Thyroid gland (tissue), 4 donors: ENCODE results near the gene DDC. TPM values are rescaled to one million over a fixed set of nuclear protein-coding genes. Genes with fewer than 3 reads are reported as not detected.

Experiments used
- DNase-seq, 2 donors: peaks; one replicate each; pipeline ENCODE4 v3.0.0-alpha.2; 2019
- H3K27ac ChIP-seq, 3 donors: fragments of 200-600 bp; sonication (generic); 1 replicate in 2 of 3; 2 replicates in 1 of 3; pipeline ENCODE4 v1.5.1; 2016 to 2019; ENCODE audit warnings: mild to moderate bottlenecking in 1 of 3, moderate library complexity in 1 of 3
- H3K27me3 ChIP-seq: fragments of 200-600 bp; sonication (generic); one replicate; pipeline ENCODE4 v1.5.1; 2019
- H3K36me3 ChIP-seq, 2 donors: fragments of 200-600 bp; sonication (generic); one replicate each; pipeline ENCODE4 v1.5.1; 2016 to 2019
- H3K4me1 ChIP-seq, 2 donors: fragments of 200-600 bp; sonication (generic); one replicate each; pipeline ENCODE4 v1.5.1; 2017 to 2019
- H3K4me3 ChIP-seq, 3 donors: fragments of 200-600 bp; sonication (generic); replicated peaks in 1 of 3; 1 replicate in 2 of 3; 2 replicates in 1 of 3; pipeline ENCODE4 v1.5.1; 2016; ENCODE audit warnings: mild to moderate bottlenecking in 1 of 3
- H3K9me3 ChIP-seq: fragments of 200-600 bp; sonication (generic); one replicate; pipeline ENCODE4 v1.5.1; 2017
- POLR2A ChIP-seq, 2 donors: fragments of 450-650 bp; IDR thresholded peaks; one replicate each; pipeline ENCODE4 v1.6.1; 2017; ENCODE audit warnings: antibody characterized with exemption in 2 of 2, mild to moderate bottlenecking in 2 of 2, moderate library complexity in 1 of 2
- WGBS, 2 donors: methylation state at CpG; one replicate each; pipeline ENCODE4 v1.1.5; 2017; 5-methylcytosine and 5-hydroxymethylcytosine counted together
- intact Hi-C: fragments of 100-400 bp; cut with DNase I; formaldehyde crosslinking; loops from one replicate; pipeline ENCODE4 v1.15.1; 2023
- total RNA-seq, 4 donors: library from RNA; depleted of rRNA; stranded (reverse); fragments of >200 nt; gene quantifications; one replicate each; pipeline ENCODE4 v1.2.3, GENCODE V29; 2016
- TF ChIP-seq, protein P1 (sequence below), 6 experiments: fragments of 200-600 bp in 3 of 6; fragments of 450-650 bp in 3 of 6; sonication (generic) in 3 of 6; IDR thresholded peaks; one replicate each; pipeline ENCODE4 v1.5.1; 2016 to 2019; ENCODE audit warnings: antibody characterized with exemption in 6 of 6, mild to moderate bottlenecking in 2 of 6, inconsistent platforms in 1 of 6, moderate library complexity in 1 of 6

DDC gene
- total RNA-seq, 4 donors from 2014 or later: 2.7 TPM; not detected in 3

DNA sequence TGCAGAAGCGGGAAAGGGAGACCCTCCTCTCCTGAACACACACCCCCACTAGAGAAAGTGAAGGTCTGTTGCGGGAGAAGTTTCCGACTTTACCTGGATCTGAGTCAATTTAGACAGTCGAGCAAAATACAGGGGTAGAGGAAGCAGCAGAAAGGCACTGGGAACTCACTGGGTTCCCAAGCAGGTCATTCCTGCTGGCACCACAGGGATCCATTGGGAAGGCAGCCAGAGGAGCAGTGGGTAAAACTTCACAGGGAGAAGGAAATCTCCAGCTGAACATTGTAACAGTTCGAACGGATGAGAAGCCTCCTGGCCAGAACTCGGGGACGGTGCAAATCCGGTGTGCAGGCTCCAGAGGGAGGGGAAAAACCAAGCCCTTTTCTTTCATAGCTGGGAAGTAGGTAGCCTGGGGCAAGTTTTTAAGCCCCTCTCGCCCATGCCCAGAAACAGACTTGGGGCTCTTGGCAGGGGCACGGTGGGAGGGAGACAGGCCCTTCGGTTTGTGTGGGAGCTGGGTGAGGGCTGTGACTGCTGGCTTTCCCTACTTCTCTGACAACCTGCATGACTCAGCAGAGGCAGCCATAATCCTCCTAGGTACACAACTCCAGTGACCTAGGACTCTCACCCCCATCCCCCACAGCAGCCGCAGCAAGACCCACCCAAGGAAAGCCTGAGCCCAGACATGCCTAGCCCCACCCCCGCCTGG is 51.9 kb downstream of the DDC start:
- H3K4me1 ChIP-seq: no peaks in the 10 kb centered on the region
- H3K36me3 ChIP-seq: no peaks in the 10 kb centered on the region
- TF ChIP-seq POLR2A (IDR thresholded peaks at IDR 0.05): no peak
- TF ChIP-seq, protein P1, sequence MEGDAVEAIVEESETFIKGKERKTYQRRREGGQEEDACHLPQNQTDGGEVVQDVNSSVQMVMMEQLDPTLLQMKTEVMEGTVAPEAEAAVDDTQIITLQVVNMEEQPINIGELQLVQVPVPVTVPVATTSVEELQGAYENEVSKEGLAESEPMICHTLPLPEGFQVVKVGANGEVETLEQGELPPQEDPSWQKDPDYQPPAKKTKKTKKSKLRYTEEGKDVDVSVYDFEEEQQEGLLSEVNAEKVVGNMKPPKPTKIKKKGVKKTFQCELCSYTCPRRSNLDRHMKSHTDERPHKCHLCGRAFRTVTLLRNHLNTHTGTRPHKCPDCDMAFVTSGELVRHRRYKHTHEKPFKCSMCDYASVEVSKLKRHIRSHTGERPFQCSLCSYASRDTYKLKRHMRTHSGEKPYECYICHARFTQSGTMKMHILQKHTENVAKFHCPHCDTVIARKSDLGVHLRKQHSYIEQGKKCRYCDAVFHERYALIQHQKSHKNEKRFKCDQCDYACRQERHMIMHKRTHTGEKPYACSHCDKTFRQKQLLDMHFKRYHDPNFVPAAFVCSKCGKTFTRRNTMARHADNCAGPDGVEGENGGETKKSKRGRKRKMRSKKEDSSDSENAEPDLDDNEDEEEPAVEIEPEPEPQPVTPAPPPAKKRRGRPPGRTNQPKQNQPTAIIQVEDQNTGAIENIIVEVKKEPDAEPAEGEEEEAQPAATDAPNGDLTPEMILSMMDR (IDR thresholded peaks at IDR 0.05): no peak
- no peaks in the 10 kb centered on the region for H3K9me3 ChIP-seq
- no peaks in the 10 kb centered on the region for H3K27me3 ChIP-seq
- intact Hi-C loops: no loop called here
- DNase-seq: no peak
- no peak overlapping the region for H3K27ac ChIP-seq
- 79 to 87% methylated on average over 13 of the region's 14 CpGs for WGBS, 2 donors
- H3K4me3 ChIP-seq: no peak overlapping the region

DNA sequence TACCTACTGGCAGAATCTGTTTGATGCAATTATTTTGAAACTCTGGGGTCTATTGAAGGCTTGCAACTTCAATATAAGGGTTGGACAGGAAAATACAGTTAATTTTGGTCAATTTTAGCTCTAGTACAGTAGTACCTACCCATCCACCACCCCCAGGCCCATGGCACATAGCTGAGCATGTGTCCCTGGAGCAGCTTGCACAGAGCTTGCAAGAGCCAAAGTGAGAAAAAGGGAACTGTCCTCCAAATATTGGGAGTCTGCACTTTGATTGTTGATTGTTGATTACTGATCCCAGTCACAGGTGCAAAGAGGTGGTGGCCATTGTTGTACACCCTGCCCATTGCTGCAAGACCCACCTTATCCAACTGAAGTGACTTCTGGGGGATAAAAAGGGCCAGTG is 52.8 kb downstream of the DDC start:
- H3K27me3 ChIP-seq: no peaks in the 10 kb centered on the region
- DNase-seq: no peak
- no peak overlapping the region for H3K27ac ChIP-seq
- no peak overlapping the region for H3K4me3 ChIP-seq
- no peaks in the 10 kb centered on the region for H3K9me3 ChIP-seq
- intact Hi-C loops: no loop called here
- TF ChIP-seq, protein P1 (IDR thresholded peaks at IDR 0.05): no peak
- TF ChIP-seq POLR2A (IDR thresholded peaks at IDR 0.05): no peak
- H3K4me1 ChIP-seq: no peaks in the 10 kb centered on the region
- H3K36me3 ChIP-seq: no peaks in the 10 kb centered on the region

DNA sequence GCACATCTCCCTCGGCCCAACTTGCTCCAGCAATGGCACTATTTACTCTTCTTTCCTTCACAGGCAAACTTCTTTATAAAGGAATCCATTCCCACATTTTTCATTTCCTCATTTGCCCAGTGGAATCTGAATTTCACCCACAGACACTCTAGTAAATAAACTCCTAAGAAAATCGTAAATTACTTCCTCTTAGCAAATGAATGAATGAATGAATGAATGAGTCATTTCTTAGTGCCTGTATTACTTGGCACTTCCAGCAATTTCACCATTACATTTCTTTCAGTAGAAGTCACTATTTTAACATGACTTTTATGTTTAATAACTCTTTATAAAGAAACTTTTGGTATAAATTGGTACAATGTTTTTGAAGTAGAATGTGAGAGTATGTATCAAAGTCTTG is 55.7 kb downstream of the DDC start:
- intact Hi-C loops: no loop called here
- Histone ChIP-seq H3K4me3 (no peak overlapping the region), H3K36me3 (no peaks in the 10 kb centered on the region), H3K9me3 (no peaks in the 10 kb centered on the region), H3K27me3 (no peaks in the 10 kb centered on the region), H3K4me1 (no peaks in the 10 kb centered on the region), H3K27ac (no peak overlapping the region)
- TF ChIP-seq, protein P1 (IDR thresholded peaks at IDR 0.05): no peak
- TF ChIP-seq POLR2A (IDR thresholded peaks at IDR 0.05): no peak
- WGBS, 2 donors: 80 to 81% methylated on average over 2 of the region's 2 CpGs
- no peak for DNase-seq

DNA sequence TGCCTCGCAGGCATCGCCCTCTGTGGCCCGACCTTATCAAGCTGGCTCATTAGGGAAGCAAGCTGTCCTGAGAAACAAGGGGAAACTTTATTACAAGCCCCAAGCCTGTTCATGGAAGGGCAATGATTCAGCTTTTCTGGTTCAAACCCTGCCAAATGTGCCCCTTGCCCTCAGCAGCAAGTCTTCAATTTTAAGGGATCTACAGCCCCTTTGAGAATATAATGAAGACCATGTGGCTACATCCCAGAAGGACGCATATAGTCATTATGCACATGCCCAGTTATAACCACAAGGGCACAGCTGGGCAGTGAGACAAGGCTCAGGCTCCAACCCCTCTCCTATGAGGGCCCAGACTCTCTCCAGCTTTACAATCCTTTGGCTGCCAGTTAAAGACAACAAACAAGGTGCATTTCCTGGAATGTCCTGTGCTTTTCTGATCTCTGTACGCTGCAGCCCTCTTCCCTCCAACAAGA is 56.7 kb downstream of the DDC start:
- WGBS, 2 donors: 83 to 88% methylated on average over 5 of the region's 5 CpGs
- DNase-seq: no peak
- TF ChIP-seq, protein P1 (IDR thresholded peaks at IDR 0.05): no peak
- TF ChIP-seq POLR2A (IDR thresholded peaks at IDR 0.05): no peak

DNA sequence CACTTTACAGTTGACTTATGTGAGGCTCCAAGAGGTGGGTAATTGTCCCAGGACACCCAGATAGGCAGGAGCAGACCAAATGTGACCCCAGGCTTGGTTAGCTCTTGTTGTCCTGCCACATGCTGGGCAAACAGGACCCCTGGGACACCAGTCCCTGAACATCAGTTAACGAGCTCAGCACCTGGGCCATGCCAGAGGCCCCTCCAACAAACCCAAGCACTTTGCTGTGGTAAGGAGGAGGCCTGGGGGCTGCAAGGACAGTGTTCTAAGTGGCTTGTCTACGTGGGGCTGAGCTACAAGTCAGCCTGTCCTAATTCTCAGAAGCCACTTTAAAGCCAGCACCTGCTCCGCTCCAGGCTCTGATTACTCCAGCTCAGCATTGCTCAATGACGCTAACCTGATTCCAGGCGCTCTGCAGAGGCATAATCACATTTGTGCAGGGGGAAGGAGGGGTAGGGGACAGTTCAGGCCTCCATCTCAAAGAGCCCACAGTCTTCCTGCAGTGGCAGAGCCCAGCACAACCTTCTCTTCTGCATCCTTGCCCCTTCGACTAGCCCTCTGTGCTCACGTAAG is 57.2 kb downstream of the DDC start:
- TF ChIP-seq, protein P1 (IDR thresholded peaks at IDR 0.05): no peak
- TF ChIP-seq POLR2A (IDR thresholded peaks at IDR 0.05): no peak

More for the DNA sequence above, 56.7 kb downstream of the DDC start:
- H3K9me3 ChIP-seq: no peaks in the 10 kb centered on the region
- H3K4me1 ChIP-seq: no peaks in the 10 kb centered on the region
- no peak overlapping the region for H3K27ac ChIP-seq
- H3K4me3 ChIP-seq: no peak overlapping the region
- no peaks in the 10 kb centered on the region for H3K27me3 ChIP-seq
- intact Hi-C loops: no loop called here
- no peaks in the 10 kb centered on the region for H3K36me3 ChIP-seq

More for the DNA sequence above, 57.2 kb downstream of the DDC start:
- Histone ChIP-seq H3K27ac (no peak overlapping the region), H3K27me3 (no peaks in the 10 kb centered on the region), H3K36me3 (no peaks in the 10 kb centered on the region), H3K4me1 (no peaks in the 10 kb centered on the region), H3K9me3 (no peaks in the 10 kb centered on the region), H3K4me3 (no peak overlapping the region)
- DNase-seq: no peak
- WGBS, 2 donors: 74 to 75% methylated on average over 6 to 7 of the region's 7 CpGs
- intact Hi-C loops: no loop called here
